Stimulated activated CD4-positive, alpha-beta T cell treated with anti-CD3 and anti-CD28 coated beads, TNF-alpha, amount 100 ng/mL, for 4 hours (primary cell): Measurements from ENCODE around the gene PLA2R1.

Experiments
- DNase-seq, 3 experiments: peaks; one replicate each; pipeline ENCODE4 v3.0.0-alpha.2; 2020; ENCODE audit warnings: low read depth in 3 of 3

PLA2R1 gene

GRCh38 chr2:160033732-160034392 lies 28.6 kb downstream of the PLA2R1 start:
- no peak for DNase-seq

- DNase-seq: no peak
These were observed 33.2 kb downstream of the PLA2R1 start for GRCh38 chr2:160029270-160029628.

DNA sequence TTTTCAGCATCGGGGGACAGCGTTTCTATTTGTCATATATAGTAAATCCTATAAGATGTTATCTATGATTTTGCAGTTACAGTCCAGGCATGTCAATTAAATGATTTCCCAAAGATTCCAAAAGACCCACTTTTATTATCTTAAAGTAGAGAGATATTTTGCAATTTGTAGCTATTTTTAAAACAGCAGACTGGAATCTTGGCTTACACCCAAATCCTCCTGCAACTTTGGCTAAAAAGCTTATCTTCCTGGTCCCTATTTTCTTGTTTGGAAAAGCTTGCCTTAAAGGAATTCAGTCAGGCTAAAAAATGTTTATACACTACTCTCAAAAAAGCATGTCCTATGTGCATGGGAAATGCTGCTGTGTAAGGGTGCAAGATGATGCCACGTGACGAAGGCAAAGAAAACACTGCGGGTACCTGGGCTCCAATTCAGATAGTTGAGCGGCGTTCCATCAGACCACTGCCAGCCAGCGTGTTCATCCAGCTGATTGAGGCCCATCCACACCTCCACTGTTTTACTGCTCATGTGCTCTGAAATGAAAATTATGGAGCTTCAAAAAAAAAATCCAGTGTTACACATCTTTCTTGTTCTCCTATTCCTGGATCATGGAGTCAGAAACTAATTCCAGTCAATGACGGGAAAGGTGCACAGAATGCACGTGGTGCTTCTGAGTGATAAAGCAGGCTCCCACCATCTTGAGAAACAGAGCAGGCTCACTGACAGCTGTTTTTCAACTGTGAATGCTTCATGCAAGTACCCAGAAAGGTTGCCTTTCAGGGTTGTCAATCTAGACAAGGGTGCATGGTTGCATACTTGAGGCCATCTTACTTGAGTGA lies 33.8 kb downstream of the PLA2R1 start:
- DNase-seq: no peak

DNA sequence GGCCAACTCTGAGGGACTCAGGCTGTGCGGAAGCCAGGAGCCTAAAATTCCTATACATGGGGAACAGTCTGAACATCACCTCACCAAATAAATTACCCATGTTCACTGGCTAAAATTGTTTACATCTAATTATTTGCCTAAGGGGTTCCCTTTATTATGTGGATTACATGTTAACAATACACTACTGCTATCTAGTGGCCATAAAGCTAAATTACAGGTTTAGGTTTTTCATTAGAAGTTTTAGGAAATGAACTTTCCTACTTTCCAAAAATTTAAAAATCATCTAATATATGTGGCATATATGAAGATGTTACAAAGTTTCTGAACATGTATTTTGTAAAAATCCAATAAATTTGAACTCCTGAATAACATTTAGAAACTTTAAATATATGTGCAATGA lies 40.3 kb downstream of the PLA2R1 start:
- no peak for DNase-seq

DNA sequence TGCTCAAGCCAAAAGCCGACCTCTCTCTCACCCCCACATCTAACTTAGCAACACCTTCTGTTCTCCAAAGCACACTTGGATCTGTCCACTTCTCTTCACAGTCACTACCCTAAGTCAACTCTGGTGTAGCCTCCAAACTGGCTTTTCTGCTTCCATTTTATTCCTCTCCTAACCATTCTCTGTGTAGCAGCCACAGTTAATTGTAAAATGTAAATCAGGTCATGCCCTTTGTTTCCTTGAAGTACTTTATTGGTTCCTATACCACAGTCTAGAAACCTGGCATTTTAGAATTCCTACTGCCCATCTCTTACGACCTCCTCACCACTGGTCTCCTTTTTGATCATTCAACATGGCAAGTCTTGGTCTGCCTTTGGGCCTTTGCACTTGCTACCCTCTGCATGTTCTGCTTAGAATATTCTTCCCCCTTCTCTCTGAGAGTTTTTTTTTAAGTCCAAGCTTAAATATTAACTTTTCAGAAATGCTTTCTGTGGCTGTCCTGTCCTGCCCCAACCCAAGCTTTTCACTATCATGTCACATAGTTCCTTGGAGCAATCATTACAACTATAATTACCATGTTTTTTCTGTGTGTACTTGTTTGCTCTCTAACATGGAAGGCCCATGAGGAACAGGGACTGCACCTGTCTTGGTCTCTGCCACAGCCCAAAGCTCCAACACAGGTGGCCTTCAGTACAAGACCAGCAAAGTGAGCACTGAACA lies 42.9 kb downstream of the PLA2R1 start:
- no peak for DNase-seq

GRCh38 chr2:160015746-160016145 lies 46.7 kb downstream of the PLA2R1 start:
- DNase-seq: no peak

DNA sequence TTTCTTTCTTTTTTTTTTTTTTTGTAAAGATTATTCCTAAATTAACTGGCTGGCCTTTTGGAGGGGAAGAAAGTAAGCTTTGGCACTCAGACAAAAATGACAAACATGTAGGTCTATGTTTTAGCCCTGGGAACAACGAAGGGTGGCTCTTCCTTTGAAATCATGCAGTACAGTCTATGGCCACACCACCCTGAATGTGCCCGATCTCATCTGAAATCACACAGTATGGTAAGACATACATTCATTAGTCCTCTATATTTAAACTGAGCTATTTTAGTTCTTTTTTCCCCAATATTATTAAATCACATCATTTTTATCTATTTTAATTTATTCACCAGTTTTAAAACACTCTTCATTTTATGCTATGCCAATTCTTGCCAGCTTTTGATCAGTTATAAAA lies 48.2 kb downstream of the PLA2R1 start:
- DNase-seq: no peak

- no peak for DNase-seq
These were observed 51.9 kb downstream of the PLA2R1 start for GRCh38 chr2:160010361-160011145.

GRCh38 chr2:160007111-160007510 lies 55.3 kb downstream of the PLA2R1 start:
- DNase-seq: no peak

DNA sequence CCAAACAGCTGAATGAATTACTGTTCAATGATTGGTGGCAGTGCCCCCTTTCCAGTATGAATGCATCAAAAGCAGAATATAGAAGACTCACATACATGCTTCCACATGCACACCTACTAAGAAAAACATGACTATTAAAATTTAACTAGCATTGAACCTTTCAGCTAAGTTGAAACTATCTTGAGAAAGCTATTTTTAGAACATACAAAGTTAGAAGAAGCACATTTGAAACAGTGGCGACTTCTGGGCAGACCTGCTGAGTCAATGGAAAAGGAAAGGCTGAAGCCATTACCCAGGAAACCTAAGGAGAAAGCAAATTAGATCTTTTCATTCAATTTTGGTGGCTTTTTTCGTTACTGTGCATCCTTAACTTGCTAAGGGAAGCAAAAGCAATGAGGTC lies 55.9 kb downstream of the PLA2R1 start:
- DNase-seq: no peak

DNA sequence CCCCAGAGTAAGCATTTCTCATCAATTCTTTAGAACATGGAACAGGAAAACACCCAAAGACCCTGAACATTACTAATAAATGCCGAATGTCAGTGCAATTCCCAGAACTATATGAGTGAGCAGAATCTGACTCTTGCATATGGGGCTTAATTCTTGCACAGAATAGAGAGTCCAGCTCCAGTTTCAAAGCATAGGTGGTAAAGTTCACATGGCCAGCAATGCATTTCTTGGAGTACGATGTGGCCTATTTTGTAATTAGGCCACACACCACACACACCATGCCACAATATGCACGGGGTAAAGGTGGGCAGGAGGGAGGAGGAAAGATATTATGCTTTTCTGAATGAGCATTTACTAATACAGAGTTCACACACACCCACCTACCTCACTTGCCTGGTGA lies 56.5 kb downstream of the PLA2R1 start:
- no peak for DNase-seq

- DNase-seq: no peak
These were observed 56.9 kb downstream of the PLA2R1 start for GRCh38 chr2:160005476-160005875.

GRCh38 chr2:159998961-159999360 lies 63.5 kb downstream of the PLA2R1 start:
- DNase-seq: no peak

GRCh38 chr2:159998243-159998642 lies 64.2 kb downstream of the PLA2R1 start:
- no peak for DNase-seq

DNA sequence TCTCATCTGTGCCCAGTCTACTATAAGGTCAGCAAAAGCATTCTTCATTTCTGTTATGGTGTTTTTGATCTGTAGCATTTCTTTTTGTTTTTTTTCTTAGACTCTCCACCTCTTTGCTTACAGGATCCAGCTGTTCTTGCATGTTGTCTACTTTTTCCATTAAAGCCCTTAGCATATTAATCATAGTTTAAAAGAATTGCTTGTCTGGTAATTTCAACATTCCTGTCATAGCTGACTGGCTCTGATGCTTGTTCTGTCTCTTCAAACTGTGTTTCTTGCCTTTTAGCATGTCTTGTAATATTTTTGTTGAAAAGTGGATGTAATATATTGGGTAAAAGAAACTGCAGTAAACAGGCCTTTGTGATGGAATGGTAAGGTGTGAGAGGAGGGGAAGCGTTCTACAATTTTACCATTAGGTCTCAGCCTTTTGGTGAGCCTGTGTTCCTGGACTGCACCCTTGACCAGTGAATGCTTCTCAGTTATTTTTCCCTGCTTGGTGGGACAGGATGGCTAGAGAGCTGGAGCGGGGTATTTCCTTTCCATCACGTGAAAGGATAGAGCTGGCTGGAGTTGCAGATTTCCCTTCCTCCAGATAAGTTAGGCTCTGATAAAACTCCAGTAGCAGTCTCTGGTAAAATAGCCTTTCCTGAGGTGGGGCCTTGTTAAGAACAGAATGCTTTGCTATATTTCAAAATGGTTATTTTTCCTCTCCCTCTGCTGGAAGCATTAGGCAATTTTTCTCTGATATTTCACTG lies 65.4 kb downstream of the PLA2R1 start:
- no peak for DNase-seq

DNA sequence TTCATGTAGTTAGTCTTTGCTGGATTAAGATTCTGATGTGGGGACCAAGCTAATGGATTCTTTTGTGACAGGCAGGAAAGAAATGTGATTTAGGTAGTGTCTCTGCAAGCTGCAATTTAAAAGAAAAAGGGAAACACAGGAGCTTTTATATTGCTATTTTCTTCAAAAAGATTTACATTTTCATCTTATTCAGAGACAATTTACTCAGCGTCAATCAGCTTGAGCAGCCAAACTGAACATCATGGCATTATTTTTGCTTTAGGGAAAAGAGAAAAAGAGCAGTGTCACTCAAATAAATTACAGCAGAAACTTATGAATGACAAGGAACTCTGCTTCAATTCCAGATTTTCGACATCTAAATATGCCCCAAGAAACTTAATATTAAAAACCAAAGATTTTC lies 67.4 kb downstream of the PLA2R1 start:
- no peak for DNase-seq

- DNase-seq: no peak
These were observed 73.2 kb downstream of the PLA2R1 start for GRCh38 chr2:159989249-159989648.

GRCh38 chr2:159988412-159988970 lies 73.9 kb downstream of the PLA2R1 start:
- DNase-seq: no peak

DNA sequence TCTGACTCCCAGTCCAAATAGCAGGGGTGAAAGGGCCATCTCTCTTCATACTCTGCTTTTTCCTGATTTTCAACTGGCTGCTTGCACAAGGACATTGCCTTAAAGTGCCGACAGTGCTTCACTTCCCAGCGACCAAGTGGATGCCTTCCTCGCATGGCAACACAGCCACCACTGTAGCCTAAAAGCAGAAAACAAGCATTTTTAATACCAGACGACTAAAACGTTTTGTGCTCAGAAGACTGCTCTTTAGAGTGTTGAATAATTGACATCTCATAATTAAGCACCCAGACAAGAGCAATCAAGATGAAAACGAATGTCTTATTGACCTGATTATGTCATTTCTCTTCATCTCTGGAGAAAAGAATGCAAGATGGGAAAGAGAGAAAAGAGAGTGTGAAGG lies 75.2 kb downstream of the PLA2R1 start:
- no peak for DNase-seq

DNA sequence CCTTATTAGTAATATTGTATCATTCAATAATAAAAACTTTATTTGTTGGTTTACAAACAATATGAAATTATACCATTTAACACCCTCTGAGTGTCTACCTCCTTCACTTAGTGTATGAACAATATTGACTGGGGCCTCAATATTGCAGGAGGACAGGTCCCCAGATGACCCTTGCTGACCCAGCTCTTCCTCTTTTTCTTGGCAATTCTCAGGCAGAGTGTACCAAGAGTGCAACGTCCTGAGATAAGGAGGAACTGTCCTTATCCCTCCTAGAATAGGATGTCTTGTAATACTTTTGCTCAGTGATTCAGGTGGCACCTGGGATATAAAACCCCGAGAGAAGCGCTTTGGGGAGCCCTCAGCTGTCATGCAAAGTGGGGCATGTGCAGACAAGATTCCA lies 76.8 kb downstream of the PLA2R1 start:
- no peak for DNase-seq

GRCh38 chr2:159984034-159984433 lies 78.4 kb downstream of the PLA2R1 start:
- DNase-seq: no peak
